HCT116 (cell line): ENCODE measurements around the gene RPL6.

Experiments used
- CBX3 ChIP-seq: IDR thresholded peaks from 2 replicates; pipeline ENCODE4 v1.6.1; 2012; ENCODE audit warnings: low read depth
- CTCF ChIP-seq, 3 experiments: fragments of 200-600 bp in 1 of 3; sonication (generic) in 1 of 3; IDR thresholded peaks in 2 of 3; conservative IDR thresholded peaks in 1 of 3; 2 replicates each; pipeline ENCODE4 v1.5.1; 2012 to 2017; ENCODE audit warnings: low read depth in 2 of 3, low read length in 2 of 3, antibody characterized with exemption in 1 of 3, borderline replicate concordance in 1 of 3, control low read depth in 1 of 3, mild to moderate bottlenecking in 1 of 3, mixed read lengths in 1 of 3, mixed run types in 1 of 3, moderate library complexity in 1 of 3; ENCODE audit not compliant: insufficient read depth in 1 of 3
- EZH2 ChIP-seq: fragments of 200-600 bp; sonication (generic); IDR thresholded peaks from 2 replicates; pipeline ENCODE4 v1.6.1; 2017; ENCODE audit warnings: antibody characterized with exemption, mixed run types
- EZH2phosphoT487 ChIP-seq: fragments of 200-600 bp; IDR thresholded peaks from 2 replicates; pipeline ENCODE4 v1.6.1; 2018; ENCODE audit warnings: antibody characterized with exemption, borderline replicate concordance
- FOSL1 ChIP-seq: IDR thresholded peaks from 2 replicates; pipeline ENCODE4 v1.6.1; 2012; ENCODE audit warnings: low read depth
- MAX ChIP-seq: IDR thresholded peaks from 2 replicates; pipeline ENCODE4 v1.6.1; 2012
- POLR2A ChIP-seq: IDR thresholded peaks from 2 replicates; pipeline ENCODE4 v1.7.0; 2011; ENCODE audit warnings: borderline replicate concordance; ENCODE audit not compliant: insufficient read depth, insufficient read length; ENCODE audit errors: extremely low read depth
- RAD21 ChIP-seq: IDR thresholded peaks from 2 replicates; pipeline ENCODE4 v1.6.1; 2012; ENCODE audit warnings: low read depth, mild to moderate bottlenecking
- TCF7L2 ChIP-seq: IDR thresholded peaks from 2 replicates; pipeline ENCODE4 v1.7.0; 2011; ENCODE audit warnings: borderline replicate concordance, inconsistent platforms; ENCODE audit not compliant: insufficient read depth, insufficient read length; ENCODE audit errors: extremely low read depth
- YY1 ChIP-seq: IDR thresholded peaks from 2 replicates; pipeline ENCODE4 v1.6.1; 2011; ENCODE audit warnings: low read length, low read depth, moderate library complexity, mild to moderate bottlenecking; ENCODE audit not compliant: insufficient replicate concordance; ENCODE audit errors: extremely low read depth
- ZBTB33 ChIP-seq: IDR thresholded peaks from 2 replicates; pipeline ENCODE4 v1.6.1; 2011; ENCODE audit warnings: mild to moderate bottlenecking, low read length, moderate library complexity; ENCODE audit not compliant: insufficient replicate concordance; ENCODE audit errors: extremely low read depth
- ZNF274 ChIP-seq: fragments of 200-500 bp; sonication (Bioruptor generic); IDR thresholded peaks from 2 replicates; pipeline ENCODE4 v1.6.1; 2014; ENCODE audit warnings: mild to moderate bottlenecking, low read depth, low read length, inconsistent platforms

- TF ChIP-seq CTCF (IDR thresholded peaks at IDR 0.05 in 2 of 3, conservative IDR thresholded peaks at IDR 0.05 in 1 of 3; ENCODE audit: borderline replicate concordance in 1 of 3, insufficient read depth in 1 of 3, low read depth in 2 of 3, low read length in 2 of 3): no peak
- TF ChIP-seq RAD21: no peak
- TF ChIP-seq TCF7L2: no peak
- no peak for TF ChIP-seq CBX3
- no peak for TF ChIP-seq YY1
- no peak for TF ChIP-seq ZBTB33
- no peak for TF ChIP-seq POLR2A
- TF ChIP-seq MAX: no peak
- no peak for TF ChIP-seq ZNF274
- TF ChIP-seq EZH2phosphoT487: no peak
- no peak for TF ChIP-seq EZH2
- no peak for TF ChIP-seq FOSL1
These were observed 22.7 kb downstream of the RPL6 start for GRCh38 chr12:112386726-112387125.
